Kidney epithelial cell (primary cell): ENCODE measurements around the gene CTBP1. TPM values are rescaled to one million over a fixed set of nuclear protein-coding genes. Genes with fewer than 3 reads are reported as not detected.

Source experiments
- DNase-seq: peaks from one replicate; pipeline ENCODE4 v3.0.0-alpha.2; 2010; ENCODE audit warnings: low read depth
- H3K27me3 ChIP-seq: 2 replicates; pipeline ENCODE4 v1.6.0; 2011; ENCODE audit warnings: low read length; ENCODE audit not compliant: control insufficient read depth, insufficient read depth
- H3K36me3 ChIP-seq: 2 replicates; pipeline ENCODE4 v1.5.1; 2011; ENCODE audit warnings: low read length; ENCODE audit not compliant: control insufficient read depth, insufficient read depth
- H3K4me3 ChIP-seq: 2 replicates; pipeline ENCODE4 v1.5.1; 2011; ENCODE audit warnings: low read depth, mild to moderate bottlenecking, control low read depth, low read length
- CTCF ChIP-seq: IDR thresholded peaks from 2 replicates; pipeline ENCODE4 v1.5.1; 2011; ENCODE audit warnings: mild to moderate bottlenecking, moderate library complexity, low read length, control low read depth, inconsistent platforms; ENCODE audit not compliant: insufficient read depth, poor library complexity, severe bottlenecking
- total RNA-seq: library from RNA; depleted of rRNA; stranded (reverse); fragments of >200 nt; gene quantifications from 2 replicates; pipeline ENCODE4 v1.2.3, GENCODE V29; 2015

The CTBP1 gene
- total RNA-seq, 1 donor from 2014 or later: 170 TPM

GRCh38 chr4:1255699-1256098, 6.8 kb upstream of the CTBP1 start:
- Histone ChIP-seq H3K36me3 (peaks cover 1% of the 10 kb centered on the region), H3K4me3 (no peak overlapping the region), H3K27me3 (no peaks in the 10 kb centered on the region)
- DNase-seq: no peak
- no peak for TF ChIP-seq CTCF

GRCh38 chr4:1255151-1255550, 6.2 kb upstream of the CTBP1 start:
- H3K4me3 ChIP-seq: no peak overlapping the region
- no peak for DNase-seq
- peaks cover 1% of the 10 kb centered on the region for H3K36me3 ChIP-seq
- no peaks in the 10 kb centered on the region for H3K27me3 ChIP-seq
- TF ChIP-seq CTCF: no peak

GRCh38 chr4:1253831-1254230, 4.9 kb upstream of the CTBP1 start:
- TF ChIP-seq CTCF: no peak
- DNase-seq: no peak
- peaks cover 1% of the 10 kb centered on the region for H3K36me3 ChIP-seq
- H3K4me3 ChIP-seq: no peak overlapping the region
- H3K27me3 ChIP-seq: no peaks in the 10 kb centered on the region

GRCh38 chr4:1252928-1253492, 4.1 kb upstream of the CTBP1 start:
- Histone ChIP-seq H3K27me3 (no peaks in the 10 kb centered on the region), H3K4me3 (no peak overlapping the region), H3K36me3 (peaks cover 1% of the 10 kb centered on the region)
- no peak for TF ChIP-seq CTCF
- no peak for DNase-seq

- no peak for TF ChIP-seq CTCF
- no peak overlapping the region for H3K4me3 ChIP-seq
- H3K27me3 ChIP-seq: no peaks in the 10 kb centered on the region
- no peak for DNase-seq
- H3K36me3 ChIP-seq: peaks cover 1% of the 10 kb centered on the region
Observed at GRCh38 chr4:1251773-1252066, 2.8 kb upstream of the CTBP1 start.
